Smooth muscle cell of the brain vasculature (primary cell): ENCODE measurements around the gene PTGER3.
"Not testable (repeated sequence)": the region's sequence is repeated elsewhere in the genome, so short reads cannot be mapped to it uniquely, and the experiment has no call there.

Source experiments
- DNase-seq: peaks from one replicate; pipeline ENCODE4 v3.0.0-alpha.2; 2012; ENCODE audit warnings: low read depth, low spot score

PTGER3 gene

DNA sequence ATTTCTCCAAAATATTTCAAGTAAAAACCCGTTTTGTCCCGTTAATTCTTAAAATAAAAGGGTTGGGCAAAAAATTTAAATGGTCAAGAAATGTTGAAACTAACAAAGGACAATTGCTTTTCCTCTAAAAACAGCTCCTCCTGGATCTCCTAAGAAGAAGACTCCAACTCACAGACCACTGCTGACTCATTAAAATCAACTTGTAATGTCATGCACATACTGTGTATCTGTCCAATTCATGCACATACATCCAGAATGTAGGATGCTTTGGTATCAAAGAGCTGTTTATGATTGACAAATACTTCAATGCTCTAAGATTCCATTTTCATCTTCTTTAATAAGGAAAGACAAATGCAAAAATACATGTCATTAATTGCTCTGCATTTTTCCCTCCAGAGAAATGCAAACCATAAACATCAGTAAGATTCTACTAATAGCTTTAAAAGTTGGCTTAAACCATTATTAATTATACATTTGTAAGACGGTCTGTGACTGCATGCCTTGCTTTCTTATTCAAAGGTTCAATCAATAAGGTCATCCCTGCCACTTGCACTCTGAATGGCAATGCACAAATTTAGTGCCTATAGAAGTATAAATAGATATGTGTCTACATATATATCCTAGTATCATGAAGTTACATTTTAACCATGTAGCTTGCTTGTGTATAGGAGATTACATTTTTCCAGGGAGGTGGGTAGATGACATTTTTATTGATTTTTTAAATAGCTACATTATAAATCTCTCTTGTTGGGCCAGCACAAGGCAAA lies 44.7 kb downstream of the PTGER3 start:
- DNase-seq, result no peak

DNA sequence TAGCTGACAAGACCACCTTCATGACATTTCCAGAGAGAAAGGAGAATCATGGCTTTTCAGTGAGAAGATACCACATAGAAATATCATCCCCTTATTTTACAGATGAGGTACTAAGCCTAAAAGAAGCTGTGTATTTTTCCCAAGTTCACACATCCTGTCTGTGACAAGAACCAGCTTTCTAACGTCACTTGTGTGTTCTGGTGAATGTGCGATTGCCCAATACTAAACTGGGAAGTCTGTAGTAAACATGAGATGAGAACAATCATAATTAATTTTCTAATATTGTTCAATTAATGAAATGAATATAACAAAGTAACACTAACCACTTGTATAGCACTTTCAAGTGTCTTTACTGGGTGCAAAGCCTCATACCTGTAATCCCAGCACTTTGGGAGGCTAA lies 46.0 kb downstream of the PTGER3 start:
- DNase-seq, result no peak

DNA sequence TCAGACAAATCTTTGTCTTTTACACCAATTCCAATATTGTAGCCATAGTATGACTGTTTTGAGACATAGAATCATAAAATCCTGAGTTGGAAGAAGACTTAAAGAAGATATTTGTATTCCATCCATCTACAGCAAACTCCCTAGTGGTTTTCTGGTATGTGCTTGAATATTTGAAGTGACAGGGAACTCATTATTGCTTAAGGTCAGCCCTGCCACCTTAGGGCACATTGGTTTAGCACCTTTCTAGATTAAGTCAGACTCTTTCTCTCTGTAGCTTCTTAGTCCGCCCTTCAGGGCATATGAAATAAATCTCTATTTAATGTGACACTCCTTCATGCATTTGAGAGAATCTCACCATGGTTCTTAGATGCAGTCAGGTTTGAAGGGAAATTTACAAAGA lies 49.8 kb downstream of the PTGER3 start:
- DNase-seq, result no peak

DNA sequence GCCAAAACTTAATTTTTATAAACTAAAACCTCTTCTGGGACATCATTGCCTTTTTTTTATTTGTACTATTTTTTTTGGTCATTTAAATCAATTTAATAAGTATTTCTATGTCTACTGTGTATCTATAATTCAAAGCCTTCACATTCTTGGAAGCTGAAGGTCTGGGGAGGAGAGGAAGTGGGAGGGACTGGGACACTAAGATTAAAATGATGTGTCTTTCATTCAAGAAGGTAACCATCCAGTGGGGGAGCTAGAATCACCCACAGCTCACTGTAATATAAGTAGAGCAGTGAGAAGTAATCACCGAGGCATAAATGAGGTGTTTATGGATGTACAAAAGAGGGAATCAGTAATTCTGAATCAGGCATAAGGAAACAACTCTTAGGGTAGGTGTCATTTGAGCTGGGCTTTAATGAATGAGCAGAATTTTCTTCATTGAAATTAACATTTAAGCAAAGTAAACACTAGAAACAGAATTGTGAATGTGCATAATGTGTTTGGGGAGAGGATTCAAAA lies 52.8 kb downstream of the PTGER3 start:
- DNase-seq, result no peak

DNA sequence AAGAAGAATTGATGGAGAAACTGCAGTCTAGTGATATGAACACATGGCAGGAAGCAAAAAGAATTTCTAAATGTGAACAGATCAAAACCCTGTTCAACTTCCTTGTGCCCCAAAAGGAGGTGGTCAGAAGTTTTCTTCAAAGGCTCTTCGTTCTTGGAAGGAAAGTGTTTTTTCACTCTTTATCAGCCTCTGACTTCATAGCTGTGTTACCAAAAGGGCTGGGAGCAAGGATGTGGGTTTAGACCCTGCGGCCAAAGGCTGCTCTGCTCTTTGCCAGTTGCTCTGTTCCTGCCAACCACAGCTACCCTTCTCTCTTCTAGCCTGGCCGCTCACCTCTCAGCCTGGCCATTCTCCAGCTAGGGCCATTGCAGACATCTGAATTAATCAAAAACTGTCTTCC lies 53.8 kb downstream of the PTGER3 start:
- no peak for DNase-seq

DNA sequence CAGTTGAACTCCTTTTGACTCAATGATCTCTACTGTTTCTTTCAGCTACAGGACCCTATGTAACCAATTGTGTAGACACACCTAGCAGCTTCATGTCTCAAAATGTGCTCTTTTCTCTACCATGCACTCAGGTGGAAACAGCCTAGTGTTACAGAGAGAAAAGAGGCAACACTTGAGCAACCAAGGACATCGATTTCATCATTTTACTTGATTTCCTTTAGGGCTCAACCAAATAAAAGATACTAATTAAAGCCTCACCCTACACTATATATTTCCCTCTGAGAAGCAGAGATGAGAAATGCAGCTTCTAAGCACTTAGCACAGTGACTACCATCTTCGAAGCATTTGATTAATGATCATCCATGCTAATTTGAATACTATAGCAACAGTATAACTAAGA lies 55.1 kb downstream of the PTGER3 start:
- no peak for DNase-seq

DNA sequence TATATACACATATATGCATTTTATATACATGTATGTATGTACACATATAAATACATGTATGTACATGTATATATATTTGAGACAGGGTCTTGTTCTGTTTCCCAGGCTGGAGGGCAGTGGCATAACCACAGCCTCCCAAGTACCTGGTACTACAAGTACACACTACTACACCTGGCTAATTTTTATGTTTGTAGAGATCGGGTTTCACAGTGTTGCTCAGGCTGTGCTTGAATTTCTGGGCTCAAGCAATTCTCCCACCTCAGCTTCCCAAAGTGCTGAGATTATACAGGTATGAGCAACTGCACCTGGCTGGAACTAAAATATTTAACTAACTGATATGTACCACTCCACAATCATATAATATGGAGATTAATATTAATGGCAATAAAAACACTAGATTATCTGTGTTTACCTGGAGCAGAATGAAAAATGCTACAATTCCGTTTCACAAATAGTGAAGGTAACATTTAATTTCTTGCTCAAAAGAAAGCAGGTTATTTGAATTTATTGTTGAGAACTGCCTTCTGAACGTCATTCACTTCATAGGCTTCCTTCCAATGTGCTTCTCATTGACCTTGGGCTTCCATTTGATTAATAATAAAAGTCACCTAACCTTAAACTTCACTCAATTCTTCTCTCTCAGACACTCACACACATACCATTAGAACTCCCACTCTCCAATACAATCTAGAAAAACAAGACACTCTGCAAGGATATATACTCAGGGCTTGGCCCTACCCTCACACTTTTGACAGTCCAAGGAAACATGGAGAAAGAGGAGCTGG lies 57.0 kb downstream of the PTGER3 start:
- no peak for DNase-seq

DNA sequence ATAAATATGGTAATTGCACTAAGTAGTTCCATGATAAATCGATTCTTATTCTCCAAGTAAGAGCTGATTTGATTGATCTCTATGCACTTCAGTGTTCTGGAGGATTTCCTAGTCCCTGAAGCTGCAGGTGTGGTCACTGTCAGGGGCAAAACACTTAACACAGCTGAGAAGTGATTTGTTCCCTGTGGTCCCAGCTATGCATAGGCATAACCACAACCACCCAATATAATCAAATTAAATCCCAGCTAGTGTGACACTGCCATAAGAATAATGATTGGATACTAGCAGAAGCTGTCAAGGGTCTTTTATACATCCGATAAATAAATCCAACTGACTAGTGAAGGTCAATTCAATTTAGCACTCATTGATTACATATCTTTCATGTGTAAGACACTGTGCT lies 60.1 kb downstream of the PTGER3 start:
- no peak for DNase-seq

DNA sequence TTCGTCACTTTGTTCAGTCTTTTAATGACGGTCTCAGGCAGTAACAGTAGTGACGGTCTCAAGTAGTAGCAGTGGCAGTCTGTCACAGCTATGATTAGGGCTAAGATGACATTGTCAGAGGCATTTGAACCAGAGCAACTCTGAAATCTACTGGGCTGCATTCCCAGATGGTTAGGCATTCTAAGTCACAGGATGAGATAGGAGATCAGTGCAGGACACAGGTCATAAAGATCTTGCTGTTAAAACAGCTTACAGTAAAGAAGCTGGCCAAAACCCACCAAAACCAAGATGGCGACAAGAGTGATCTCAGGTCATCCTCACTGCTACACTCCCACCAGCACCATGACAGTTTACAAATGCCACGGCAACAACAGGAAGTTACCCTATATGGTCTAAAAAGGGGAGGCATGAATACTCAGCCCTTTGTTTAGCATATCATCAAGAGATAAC lies 61.8 kb downstream of the PTGER3 start:
- not testable (repeated sequence) for DNase-seq

DNA sequence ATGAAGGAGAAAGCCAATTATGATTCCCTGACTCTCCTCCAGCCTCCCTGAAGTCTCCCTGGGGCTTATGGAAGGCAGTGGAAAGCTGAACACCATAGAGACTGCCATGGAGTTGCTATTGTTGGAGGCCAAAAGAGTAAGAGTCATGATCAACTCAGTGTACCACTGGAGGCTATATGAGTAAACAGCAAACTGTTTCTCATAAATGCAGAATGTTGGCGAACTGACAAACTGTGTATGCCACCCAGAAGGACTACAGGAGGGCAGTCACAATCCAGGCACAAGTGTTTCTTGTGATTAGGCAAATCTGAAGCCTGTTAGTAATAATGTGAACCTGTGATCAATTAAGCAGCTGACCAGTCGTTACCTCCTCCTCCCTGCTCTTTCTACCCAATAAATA lies 62.3 kb downstream of the PTGER3 start:
- DNase-seq, result not testable (repeated sequence)

DNA sequence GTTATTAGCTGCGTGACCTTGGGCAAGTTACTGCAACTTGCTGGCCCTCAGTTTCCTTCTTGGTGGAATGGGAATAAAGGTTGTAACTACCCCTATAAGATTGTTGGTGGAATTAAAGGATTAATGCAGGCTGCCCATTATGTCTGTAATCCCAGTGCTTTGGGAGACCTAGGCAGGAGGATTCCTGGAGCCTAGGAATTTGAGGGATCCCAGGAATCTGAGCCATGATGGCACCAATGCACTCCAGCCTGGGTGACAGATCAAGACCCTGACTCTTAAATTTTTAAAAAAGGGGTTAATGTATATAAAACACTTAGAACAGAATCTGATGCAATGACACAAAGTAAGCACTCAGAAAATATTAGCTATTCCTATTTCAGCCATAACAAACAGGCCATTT lies 67.3 kb downstream of the PTGER3 start:
- DNase-seq, result no peak

DNA sequence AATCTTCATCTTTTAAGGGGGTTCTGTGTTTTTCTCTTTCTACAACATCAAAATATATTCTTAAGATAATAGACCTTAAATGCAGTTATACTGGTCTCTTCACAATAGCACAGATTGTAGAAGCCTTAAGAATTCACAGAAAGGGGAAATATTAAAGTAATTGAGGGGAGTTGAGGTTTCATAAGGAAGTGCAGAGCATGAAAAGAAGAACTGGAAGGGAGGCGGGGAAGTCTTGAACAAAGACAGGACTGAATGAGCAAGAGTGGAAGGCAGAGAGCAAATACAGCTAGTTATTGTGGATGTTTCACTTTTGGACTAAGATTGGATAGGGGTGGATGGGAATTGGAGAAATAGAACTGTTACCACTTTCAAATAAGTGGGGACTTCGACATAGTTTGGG lies 67.7 kb downstream of the PTGER3 start:
- no peak for DNase-seq

DNA sequence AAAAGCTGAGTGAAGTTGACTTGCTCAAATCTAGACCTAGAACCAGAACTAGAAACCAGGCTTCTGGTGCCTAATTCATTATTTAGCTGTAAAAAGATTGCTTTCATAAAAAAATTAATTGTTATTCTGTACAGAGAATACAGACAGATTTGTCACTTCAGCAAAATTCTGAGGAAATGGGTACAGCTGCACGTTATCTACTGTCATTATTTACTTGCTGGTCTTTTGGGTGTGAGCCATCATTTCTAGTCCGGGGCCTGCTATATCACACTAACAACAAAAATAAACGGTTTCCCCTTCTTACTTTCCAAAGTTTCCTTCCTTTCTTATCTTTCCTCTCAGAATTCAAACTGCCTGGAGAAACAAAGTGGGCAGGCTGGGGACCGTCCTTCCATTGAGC lies 68.3 kb downstream of the PTGER3 start:
- DNase-seq, result no peak

DNA sequence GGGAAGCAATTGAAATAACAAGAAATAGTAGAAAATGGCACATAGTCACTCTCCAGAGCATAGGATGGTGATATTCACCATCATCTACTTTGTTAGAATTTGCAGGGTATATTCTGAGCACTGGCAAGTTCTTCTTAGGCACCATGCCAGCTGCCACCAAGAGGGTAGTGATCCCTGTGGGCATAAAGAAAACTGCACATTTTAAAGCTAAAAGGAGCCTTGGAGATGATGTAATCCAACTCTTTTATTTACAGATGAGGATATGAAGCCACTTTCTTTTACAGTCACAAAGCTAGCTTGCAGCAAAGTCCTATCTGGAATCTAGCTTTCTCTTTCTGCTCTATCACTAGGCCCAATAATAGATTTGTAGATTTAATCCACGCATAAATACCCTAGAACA lies 69.0 kb downstream of the PTGER3 start:
- DNase-seq, result no peak

DNA sequence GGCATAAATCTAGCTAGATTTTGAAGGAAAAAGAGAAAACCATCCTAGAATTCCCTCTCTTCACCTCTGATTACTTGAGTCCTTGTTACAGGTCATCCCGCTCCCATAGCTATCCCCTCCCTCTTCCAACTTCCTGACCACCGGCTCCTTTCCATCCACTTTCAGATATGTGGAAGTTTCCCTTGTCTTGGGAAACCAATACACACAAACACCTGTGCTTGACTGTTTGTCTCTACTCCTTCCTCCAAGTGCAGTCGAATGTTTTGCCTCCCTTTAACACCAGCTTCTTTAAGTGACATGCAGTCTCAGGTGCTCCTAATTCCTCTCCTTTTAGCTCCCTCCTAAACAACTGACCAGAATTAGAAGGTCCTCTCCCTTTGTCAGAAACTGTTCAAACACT lies 70.0 kb downstream of the PTGER3 start:
- DNase-seq, result no peak

DNA sequence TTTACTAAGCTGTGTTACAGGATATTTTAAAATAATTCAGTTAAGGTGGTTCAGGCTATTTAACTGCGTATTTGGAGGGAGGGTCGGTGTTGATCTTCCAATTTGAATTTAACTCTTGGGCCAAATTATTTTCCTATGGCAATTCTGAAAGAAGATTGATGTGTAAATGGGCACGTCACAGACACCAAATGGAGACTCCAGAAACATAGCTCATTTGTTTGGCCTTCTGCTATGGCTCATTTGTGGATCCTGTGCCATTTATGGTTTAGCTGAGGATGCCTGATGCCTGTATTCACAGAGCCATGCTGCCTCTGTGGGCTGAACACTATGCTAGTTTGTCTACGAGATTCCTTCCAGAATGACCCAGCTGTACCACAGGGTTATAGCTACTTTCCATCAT lies 70.6 kb downstream of the PTGER3 start:
- no peak for DNase-seq

DNA sequence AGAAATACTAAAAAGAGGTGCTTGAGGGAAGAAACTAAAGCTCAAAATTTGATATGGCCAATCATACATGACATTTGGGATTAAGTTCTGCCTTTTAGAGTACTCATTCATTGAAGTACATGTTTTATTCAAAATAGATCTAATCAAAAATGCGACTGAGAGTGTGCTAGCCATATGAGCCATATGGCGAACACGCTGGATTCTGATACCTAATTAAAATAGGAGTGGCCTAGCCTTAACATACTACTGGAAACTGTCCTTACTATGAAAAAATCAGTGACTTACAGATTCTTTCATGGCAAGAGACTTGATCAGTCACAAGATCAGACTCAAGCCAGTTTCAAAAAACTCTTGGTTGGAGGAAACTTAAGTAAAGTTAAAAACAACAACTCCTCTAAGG lies 73.9 kb downstream of the PTGER3 start:
- DNase-seq, result no peak

DNA sequence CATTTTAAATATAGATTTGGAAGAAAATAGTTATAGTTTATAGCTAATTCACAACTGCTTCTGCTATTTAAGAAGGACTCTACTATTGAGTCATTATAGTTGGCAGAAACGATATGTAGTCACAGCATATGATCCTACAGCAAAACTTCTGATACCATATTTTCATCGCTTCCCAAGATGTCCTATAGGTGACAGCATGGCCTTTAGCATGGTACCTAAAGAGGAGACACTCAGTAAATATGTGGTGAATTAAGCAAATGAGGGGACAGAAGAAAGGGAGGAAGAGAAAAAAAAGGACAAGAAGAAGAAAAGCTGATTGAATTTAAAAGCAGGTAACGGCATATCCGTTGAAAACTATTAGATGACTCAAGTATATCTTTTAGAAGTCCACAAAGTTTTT lies 77.2 kb downstream of the PTGER3 start:
- DNase-seq, result no peak

DNA sequence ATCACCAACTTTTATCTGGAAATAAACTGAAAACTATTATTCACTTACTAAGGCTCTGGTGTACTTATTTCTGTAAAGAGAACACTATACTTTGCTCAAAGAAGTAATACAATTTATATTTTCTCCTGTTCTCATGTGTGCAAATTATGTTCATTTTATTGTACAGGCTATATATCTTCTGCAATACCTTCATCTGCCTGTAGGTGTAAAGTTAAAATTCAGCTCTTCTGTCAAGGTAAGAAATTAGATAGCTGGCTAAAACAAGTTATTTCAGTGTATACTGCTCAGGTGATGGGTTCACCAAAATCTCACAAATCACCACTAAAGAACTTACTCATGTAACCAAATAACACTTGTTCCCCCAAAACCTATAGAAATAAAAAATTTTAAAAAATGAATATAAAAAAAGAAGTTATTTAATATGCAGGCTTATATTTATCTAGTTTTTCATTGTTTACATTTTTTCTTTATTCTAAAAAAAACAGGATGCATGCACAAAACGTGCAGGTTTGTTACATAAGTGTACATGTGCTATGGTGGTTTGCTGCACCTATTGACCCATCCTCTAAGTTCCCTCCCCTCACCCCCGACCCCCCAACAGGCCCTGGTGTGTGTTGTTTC lies 81.5 kb downstream of the PTGER3 start:
- no peak for DNase-seq

DNA sequence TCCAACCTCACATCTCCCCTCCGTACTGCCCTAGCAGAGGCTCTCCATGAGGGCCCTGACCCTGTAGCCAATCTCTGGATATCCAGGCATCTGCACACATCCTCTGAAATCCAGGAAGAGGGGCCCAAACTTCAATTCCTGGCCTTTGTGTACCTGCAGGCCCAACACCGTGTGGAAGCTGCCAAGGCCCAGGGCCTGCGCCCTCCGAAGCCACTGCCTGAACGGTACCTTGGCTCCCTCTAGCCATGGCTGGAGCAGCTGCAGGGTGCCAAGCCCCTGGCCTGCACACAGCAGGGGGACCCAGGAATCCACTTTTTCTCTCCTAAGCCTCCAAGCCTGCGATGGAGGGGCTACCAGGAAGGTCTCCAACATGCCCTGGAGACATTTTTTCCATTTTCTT lies 84.2 kb downstream of the PTGER3 start:
- DNase-seq, result no peak

DNA sequence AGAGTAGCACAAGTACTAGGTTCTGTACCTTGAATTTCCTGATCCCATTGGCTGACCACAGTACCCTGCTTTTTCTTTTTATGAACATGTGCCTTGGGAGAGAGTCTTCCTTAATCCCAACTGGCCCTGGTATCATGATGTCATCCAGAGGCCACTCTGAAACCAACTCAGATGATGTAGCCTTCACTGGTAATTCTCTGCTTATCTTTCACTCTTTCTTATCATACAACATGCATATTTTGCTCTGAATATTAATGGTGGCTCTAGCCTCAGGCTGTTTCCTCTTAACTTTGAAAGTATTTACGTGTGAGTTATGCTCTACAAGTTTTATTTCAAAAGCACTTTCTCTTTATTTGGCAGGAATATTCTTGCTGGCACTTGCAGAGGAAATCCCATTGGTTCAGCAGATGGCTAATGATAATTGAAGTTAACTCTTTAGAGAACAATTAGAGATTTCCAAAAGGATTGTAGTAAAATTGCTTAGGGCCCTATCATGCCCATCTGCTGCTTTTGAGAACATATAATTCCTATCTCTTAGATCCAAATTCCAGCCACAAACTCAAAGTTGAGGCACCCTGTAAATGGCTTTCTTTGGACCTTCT lies 86.1 kb downstream of the PTGER3 start:
- DNase-seq, result no peak

DNA sequence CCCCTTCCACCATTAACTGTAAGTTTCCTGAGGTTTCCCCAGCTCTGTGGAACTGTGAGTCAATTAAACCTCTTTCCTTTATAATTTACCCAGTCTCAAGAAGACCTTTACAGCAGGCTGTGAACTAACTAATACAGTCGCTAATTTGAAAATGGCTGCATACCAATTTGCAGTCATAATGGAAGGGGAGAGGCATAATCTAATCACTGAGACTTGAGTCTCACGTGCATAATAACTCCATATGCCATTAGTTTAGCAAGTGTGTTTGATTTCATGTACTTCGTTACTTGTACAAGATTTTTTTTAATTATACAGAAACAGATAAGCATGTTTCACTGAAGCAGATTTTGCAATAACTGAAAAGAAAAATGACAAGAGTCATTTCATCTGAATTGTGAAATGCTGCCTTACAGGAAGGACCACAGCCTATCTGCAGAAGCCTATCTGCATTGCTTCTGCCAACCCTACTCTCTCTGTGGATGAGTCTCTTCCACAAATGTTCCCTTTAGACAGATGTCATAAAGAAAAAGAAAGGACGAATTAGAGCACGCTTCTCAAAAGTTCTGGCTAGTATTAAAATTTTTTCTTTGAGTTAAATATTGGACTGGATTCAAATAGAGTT lies 99.1 kb downstream of the PTGER3 start:
- no peak for DNase-seq
